Measurements from ENCODE around the gene MIF4GD. TPM values are rescaled to one million over a fixed set of nuclear protein-coding genes. Genes with fewer than 3 reads are reported as not detected.
A peak's percentile ranks its signal among the peaks of the same experiment; 100 is the strongest.
"Not testable (repeated sequence)": the region's sequence is repeated elsewhere in the genome, so short reads cannot be mapped to it uniquely, and the experiment has no call there.

The MIF4GD gene
- polyA plus RNA-seq, 4 donors: 13.0 to 29.7 (median 22.9) TPM

GRCh38 chr17:75292810-75293448 is 21.9 kb upstream of the MIF4GD start:
- not testable (repeated sequence) for H3K36me3 ChIP-seq (ENCODE audit: control insufficient read depth in 3 of 3, insufficient read depth in 2 of 3, low read depth in 1 of 3, low read length in 3 of 3); H3K4me3 ChIP-seq (ENCODE audit: low read depth in 1 of 3, low read length in 3 of 3); H3K27me3 ChIP-seq (ENCODE audit: control insufficient read depth in 3 of 3, insufficient read depth in 3 of 3, low read length in 3 of 3); DNase-seq; H3K27ac ChIP-seq (ENCODE audit: low read depth in 1 of 3, low read length in 2 of 3); H3K9me3 ChIP-seq (ENCODE audit: control insufficient read depth in 2 of 2, insufficient read depth in 1 of 2, low read depth in 1 of 2, low read length in 1 of 2); FAIRE-seq
- WGBS, 3 donors: 79 to 85% (median 83%) methylated on average over 16 of the region's 16 CpGs
- peaks cover 0 to 15% (median 0%) of the 10 kb centered on the region in 3 donors for H3K4me1 ChIP-seq (ENCODE audit: control insufficient read depth in 3 of 3, insufficient read depth in 2 of 3, low read depth in 1 of 3, low read length in 2 of 3)

- peak overlapping the region; percentile 71 to 100 (median 88) for H3K27ac ChIP-seq (ENCODE audit: low read depth in 1 of 3, low read length in 2 of 3)
- H3K27me3 ChIP-seq (ENCODE audit: control insufficient read depth in 3 of 3, insufficient read depth in 3 of 3, low read length in 3 of 3): no peaks in the 10 kb centered on the region
- FAIRE-seq (no peak), DNase-seq (peak; percentile 70 to 76)
- H3K4me1 ChIP-seq (ENCODE audit: control insufficient read depth in 3 of 3, insufficient read depth in 2 of 3, low read depth in 1 of 3, low read length in 2 of 3): peaks cover 0 to 4% (median 0%) of the 10 kb centered on the region in 3 donors
- H3K36me3 ChIP-seq (ENCODE audit: control insufficient read depth in 3 of 3, insufficient read depth in 2 of 3, low read depth in 1 of 3, low read length in 3 of 3): peaks cover 0 to 18% (median 4%) of the 10 kb centered on the region in 3 donors
- H3K9me3 ChIP-seq (ENCODE audit: control insufficient read depth in 2 of 2, insufficient read depth in 1 of 2, low read depth in 1 of 2, low read length in 1 of 2): no peaks in the 10 kb centered on the region
- WGBS, 3 donors: 1 to 3% (median 2%) methylated on average over 26 of the region's 26 CpGs
- H3K4me3 ChIP-seq (ENCODE audit: low read depth in 1 of 3, low read length in 3 of 3): peak overlapping the region; percentile 35 to 59 (median 54)
Measured at GRCh38 chr17:75289832-75290337, 18.9 kb upstream of the MIF4GD start.

- Histone ChIP-seq H3K27ac (ENCODE audit: low read depth in 1 of 3, low read length in 2 of 3) (peak within 1 kb of the TSS; percentile 75 to 100 (median 88)), H3K27me3 (ENCODE audit: control insufficient read depth in 3 of 3, insufficient read depth in 3 of 3, low read length in 3 of 3) (no peaks in the 10 kb centered on the region), H3K4me1 (ENCODE audit: control insufficient read depth in 3 of 3, insufficient read depth in 2 of 3, low read depth in 1 of 3, low read length in 2 of 3) (peaks cover 0 to 4% (median 0%) of the 10 kb centered on the region in 3 donors), H3K4me3 (ENCODE audit: low read depth in 1 of 3, low read length in 3 of 3) (peak within 1 kb of the TSS; percentile 54 to 75 (median 59)), H3K9me3 (ENCODE audit: control insufficient read depth in 2 of 2, insufficient read depth in 1 of 2, low read depth in 1 of 2, low read length in 1 of 2) (no peaks in the 10 kb centered on the region), H3K36me3 (ENCODE audit: control insufficient read depth in 3 of 3, insufficient read depth in 2 of 3, low read depth in 1 of 3, low read length in 3 of 3) (peaks cover 0 to 21% (median 4%) of the 10 kb centered on the region in 3 donors)
- DNase-seq: peak; percentile 99
- no peak for FAIRE-seq
- 0% methylated on average over 60 to 65 of the region's 65 CpGs for WGBS, 3 donors
Measured at GRCh38 chr17:75289115-75289831, 18.2 kb upstream of the MIF4GD start, which contains the start of gene SLC25A19. SLC25A19 (minus strand) TSS chr17:75289433; CDS start chr17:75286764, 2,669 bp downstream.

GRCh38 chr17:75288770-75289114 is 17.7 kb upstream of the MIF4GD start:
- Histone ChIP-seq H3K27ac (ENCODE audit: low read depth in 1 of 3, low read length in 2 of 3) (peak overlapping the region; percentile 61 to 100 (median 75)), H3K27me3 (ENCODE audit: control insufficient read depth in 3 of 3, insufficient read depth in 3 of 3, low read length in 3 of 3) (no peaks in the 10 kb centered on the region), H3K4me3 (ENCODE audit: low read depth in 1 of 3, low read length in 3 of 3) (peak overlapping the region; percentile 51 to 75 (median 59)), H3K4me1 (ENCODE audit: control insufficient read depth in 3 of 3, insufficient read depth in 2 of 3, low read depth in 1 of 3, low read length in 2 of 3) (peaks cover 0 to 4% (median 0%) of the 10 kb centered on the region in 3 donors), H3K36me3 (ENCODE audit: control insufficient read depth in 3 of 3, insufficient read depth in 2 of 3, low read depth in 1 of 3, low read length in 3 of 3) (peaks cover 0 to 21% (median 4%) of the 10 kb centered on the region in 3 donors), H3K9me3 (ENCODE audit: control insufficient read depth in 2 of 2, insufficient read depth in 1 of 2, low read depth in 1 of 2, low read length in 1 of 2) (no peaks in the 10 kb centered on the region)
- 0% methylated on average over 14 of the region's 14 CpGs for WGBS, 3 donors
- DNase-seq (no peak), FAIRE-seq (no peak)

- DNase-seq (no peak), FAIRE-seq (no peak)
- Histone ChIP-seq H3K9me3 (ENCODE audit: control insufficient read depth in 2 of 2, insufficient read depth in 1 of 2, low read depth in 1 of 2, low read length in 1 of 2) (no peaks in the 10 kb centered on the region), H3K4me3 (ENCODE audit: low read depth in 1 of 3, low read length in 3 of 3) (peak overlapping the region; percentile 51 to 75 (median 59)), H3K4me1 (ENCODE audit: control insufficient read depth in 3 of 3, insufficient read depth in 2 of 3, low read depth in 1 of 3, low read length in 2 of 3) (peaks cover 0 to 4% (median 0%) of the 10 kb centered on the region in 3 donors), H3K27ac (ENCODE audit: low read depth in 1 of 3, low read length in 2 of 3) (peak overlapping the region in 1 of 3 donors; percentile 75), H3K36me3 (ENCODE audit: control insufficient read depth in 3 of 3, insufficient read depth in 2 of 3, low read depth in 1 of 3, low read length in 3 of 3) (peaks cover 0 to 24% (median 5%) of the 10 kb centered on the region in 3 donors), H3K27me3 (ENCODE audit: control insufficient read depth in 3 of 3, insufficient read depth in 3 of 3, low read length in 3 of 3) (no peaks in the 10 kb centered on the region)
- WGBS, 3 donors: 0 to 24% (median 3%) methylated on average over 2 of the region's 2 CpGs
Measured at GRCh38 chr17:75288359-75288758, 17.3 kb upstream of the MIF4GD start.

GRCh38 chr17:75287221-75287620 is 16.2 kb upstream of the MIF4GD start:
- DNase-seq (no peak), FAIRE-seq (no peak)
- 64 to 77% (median 67%) methylated on average over 9 of the region's 9 CpGs for WGBS, 3 donors
- H3K4me1 ChIP-seq (ENCODE audit: control insufficient read depth in 3 of 3, insufficient read depth in 2 of 3, low read depth in 1 of 3, low read length in 2 of 3): peaks cover 0 to 4% (median 0%) of the 10 kb centered on the region in 3 donors
- H3K27ac ChIP-seq (ENCODE audit: low read depth in 1 of 3, low read length in 2 of 3): no peak overlapping the region
- no peak overlapping the region for H3K4me3 ChIP-seq (ENCODE audit: low read depth in 1 of 3, low read length in 3 of 3)
- no peaks in the 10 kb centered on the region for H3K9me3 ChIP-seq (ENCODE audit: control insufficient read depth in 2 of 2, insufficient read depth in 1 of 2, low read depth in 1 of 2, low read length in 1 of 2)
- peaks cover 0 to 30% (median 7%) of the 10 kb centered on the region in 3 donors for H3K36me3 ChIP-seq (ENCODE audit: control insufficient read depth in 3 of 3, insufficient read depth in 2 of 3, low read depth in 1 of 3, low read length in 3 of 3)
- no peaks in the 10 kb centered on the region for H3K27me3 ChIP-seq (ENCODE audit: control insufficient read depth in 3 of 3, insufficient read depth in 3 of 3, low read length in 3 of 3)

GRCh38 chr17:75285123-75285522 is 14.1 kb upstream of the MIF4GD start:
- WGBS, 3 donors: 82 to 92% (median 82%) methylated on average over 6 of the region's 6 CpGs
- H3K4me3 ChIP-seq (ENCODE audit: low read depth in 1 of 3, low read length in 3 of 3): no peak overlapping the region
- no peak for FAIRE-seq
- peaks cover 0 to 45% (median 13%) of the 10 kb centered on the region in 3 donors for H3K36me3 ChIP-seq (ENCODE audit: control insufficient read depth in 3 of 3, insufficient read depth in 2 of 3, low read depth in 1 of 3, low read length in 3 of 3)
- DNase-seq: no peak
- peaks cover 0 to 4% (median 0%) of the 10 kb centered on the region in 3 donors for H3K4me1 ChIP-seq (ENCODE audit: control insufficient read depth in 3 of 3, insufficient read depth in 2 of 3, low read depth in 1 of 3, low read length in 2 of 3)
- H3K27ac ChIP-seq (ENCODE audit: low read depth in 1 of 3, low read length in 2 of 3): no peak overlapping the region
- no peaks in the 10 kb centered on the region for H3K9me3 ChIP-seq (ENCODE audit: control insufficient read depth in 2 of 2, insufficient read depth in 1 of 2, low read depth in 1 of 2, low read length in 1 of 2)
- H3K27me3 ChIP-seq (ENCODE audit: control insufficient read depth in 3 of 3, insufficient read depth in 3 of 3, low read length in 3 of 3): no peaks in the 10 kb centered on the region

GRCh38 chr17:75280189-75280588 is 9.2 kb upstream of the MIF4GD start:
- H3K9me3 ChIP-seq (ENCODE audit: control insufficient read depth in 2 of 2, insufficient read depth in 1 of 2, low read depth in 1 of 2, low read length in 1 of 2); H3K4me3 ChIP-seq (ENCODE audit: low read depth in 1 of 3, low read length in 3 of 3); H3K27ac ChIP-seq (ENCODE audit: low read depth in 1 of 3, low read length in 2 of 3); H3K27me3 ChIP-seq (ENCODE audit: control insufficient read depth in 3 of 3, insufficient read depth in 3 of 3, low read length in 3 of 3); H3K4me1 ChIP-seq (ENCODE audit: control insufficient read depth in 3 of 3, insufficient read depth in 2 of 3, low read depth in 1 of 3, low read length in 2 of 3); DNase-seq; FAIRE-seq: not testable (repeated sequence)
- WGBS, 3 donors: 97 to 100% (median 97%) methylated on average over 4 of the region's 4 CpGs
- H3K36me3 ChIP-seq (ENCODE audit: control insufficient read depth in 3 of 3, insufficient read depth in 2 of 3, low read depth in 1 of 3, low read length in 3 of 3): peaks cover 0 to 50% (median 9%) of the 10 kb centered on the region in 3 donors
